ENCODE data around the gene ANKRD29. TPM values are rescaled to one million over a fixed set of nuclear protein-coding genes. Genes with fewer than 3 reads are reported as not detected.
"Not testable (repeated sequence)": the region's sequence is repeated elsewhere in the genome, so short reads cannot be mapped to it uniquely, and the experiment has no call there.

The ANKRD29 gene
- total RNA-seq, 1 donor from 2014 or later: 0.50 TPM

- Mint-ChIP-seq H3K36me3 (ENCODE audit: low read depth) (no peaks in the 10 kb centered on the region), H3K4me3 (ENCODE audit: unreplicated experiment) (no peak overlapping the region)
- no peak for TF ChIP-seq CTCF (IDR thresholded peaks at IDR 0.05)
Measured at GRCh38 chr18:23614891-23615290, 47.8 kb downstream of the ANKRD29 start.

GRCh38 chr18:23614413-23614812 is 48.3 kb downstream of the ANKRD29 start:
- peaks cover 4% of the 10 kb centered on the region for H3K27me3 Mint-ChIP-seq (ENCODE audit: low read depth)
- H3K4me1 Mint-ChIP-seq (ENCODE audit: low read depth): no peaks in the 10 kb centered on the region
- H3K27ac Mint-ChIP-seq (ENCODE audit: unreplicated experiment): no peak overlapping the region
- H3K36me3 Mint-ChIP-seq (ENCODE audit: low read depth): no peaks in the 10 kb centered on the region
- TF ChIP-seq CTCF (IDR thresholded peaks at IDR 0.05): no peak
- DNase-seq (ENCODE audit: low spot score): no peak
- H3K9me3 Mint-ChIP-seq (ENCODE audit: low read depth): no peaks in the 10 kb centered on the region
- no peak overlapping the region for H3K4me3 Mint-ChIP-seq (ENCODE audit: unreplicated experiment)

More at GRCh38 chr18:23614891-23615290, 47.8 kb downstream of the ANKRD29 start:
- Mint-ChIP-seq H3K27me3 (ENCODE audit: low read depth) (peaks cover 8% of the 10 kb centered on the region), H3K27ac (ENCODE audit: unreplicated experiment) (no peak overlapping the region), H3K9me3 (ENCODE audit: low read depth) (no peaks in the 10 kb centered on the region), H3K4me1 (ENCODE audit: low read depth) (peaks cover 3% of the 10 kb centered on the region)
- DNase-seq (ENCODE audit: low spot score): no peak

- H3K36me3 Mint-ChIP-seq (ENCODE audit: low read depth); DNase-seq (ENCODE audit: low spot score); H3K27me3 Mint-ChIP-seq (ENCODE audit: low read depth); H3K27ac Mint-ChIP-seq (ENCODE audit: unreplicated experiment); H3K9me3 Mint-ChIP-seq (ENCODE audit: low read depth); H3K4me3 Mint-ChIP-seq (ENCODE audit: unreplicated experiment); H3K4me1 Mint-ChIP-seq (ENCODE audit: low read depth): not testable (repeated sequence)
Measured at GRCh38 chr18:23613091-23613475, 49.6 kb downstream of the ANKRD29 start.

GRCh38 chr18:23612434-23613090 is 50.1 kb downstream of the ANKRD29 start:
- Mint-ChIP-seq H3K4me3 (ENCODE audit: unreplicated experiment) (no peak overlapping the region), H3K27ac (ENCODE audit: unreplicated experiment) (no peak overlapping the region), H3K4me1 (ENCODE audit: low read depth) (no peaks in the 10 kb centered on the region), H3K36me3 (ENCODE audit: low read depth) (no peaks in the 10 kb centered on the region), H3K27me3 (ENCODE audit: low read depth) (peaks cover 7% of the 10 kb centered on the region), H3K9me3 (ENCODE audit: low read depth) (no peaks in the 10 kb centered on the region)
- TF ChIP-seq CTCF (IDR thresholded peaks at IDR 0.05): no peak
- no peak for DNase-seq (ENCODE audit: low spot score)

- Mint-ChIP-seq H3K27ac (ENCODE audit: unreplicated experiment) (no peak overlapping the region), H3K27me3 (ENCODE audit: low read depth) (peaks cover 12% of the 10 kb centered on the region), H3K9me3 (ENCODE audit: low read depth) (no peaks in the 10 kb centered on the region), H3K36me3 (ENCODE audit: low read depth) (no peaks in the 10 kb centered on the region), H3K4me3 (ENCODE audit: unreplicated experiment) (no peak overlapping the region), H3K4me1 (ENCODE audit: low read depth) (no peaks in the 10 kb centered on the region)
- no peak for DNase-seq (ENCODE audit: low spot score)
- no peak for TF ChIP-seq CTCF (IDR thresholded peaks at IDR 0.05)
Measured at GRCh38 chr18:23609390-23610023, 53.2 kb downstream of the ANKRD29 start.

GRCh38 chr18:23608211-23608610 is 54.5 kb downstream of the ANKRD29 start:
- no peaks in the 10 kb centered on the region for H3K9me3 Mint-ChIP-seq (ENCODE audit: low read depth)
- H3K27me3 Mint-ChIP-seq (ENCODE audit: low read depth): peaks cover 16% of the 10 kb centered on the region
- H3K4me3 Mint-ChIP-seq (ENCODE audit: unreplicated experiment): no peak overlapping the region
- H3K4me1 Mint-ChIP-seq (ENCODE audit: low read depth): no peaks in the 10 kb centered on the region
- DNase-seq (ENCODE audit: low spot score): no peak
- no peak for TF ChIP-seq CTCF (IDR thresholded peaks at IDR 0.05)
- H3K27ac Mint-ChIP-seq (ENCODE audit: unreplicated experiment): no peak overlapping the region
- H3K36me3 Mint-ChIP-seq (ENCODE audit: low read depth): no peaks in the 10 kb centered on the region

All from chondrocyte (in vitro differentiated cells).